Tibial nerve (tissue), 4 donors: ENCODE measurements around the gene AP1M2. TPM values are rescaled to one million over a fixed set of nuclear protein-coding genes. Genes with fewer than 3 reads are reported as not detected.
A peak's percentile ranks its signal among the peaks of the same experiment; 100 is the strongest.

Experiments used
- DNase-seq, 2 donors: peaks; one replicate each; pipeline ENCODE4 v3.0.0-alpha.2; 2019; ENCODE audit warnings: low spot score in 2 of 2
- H3K27ac ChIP-seq, 4 donors: fragments of 200-600 bp; sonication (generic) in 3 of 4; one replicate each; pipeline ENCODE4 v1.5.1; 2017 to 2019; ENCODE audit warnings: mild to moderate bottlenecking in 1 of 4
- H3K27me3 ChIP-seq, 2 donors: fragments of 200-600 bp; sonication (generic) in 1 of 2; one replicate each; pipeline versions ENCODE4 v1.5.1 to v1.6.0; 2017 to 2019
- H3K36me3 ChIP-seq, 3 donors: fragments of 200-600 bp; sonication (generic); one replicate each; pipeline ENCODE4 v1.5.1; 2018 to 2019
- H3K4me1 ChIP-seq, 4 donors: fragments of 200-600 bp; sonication (generic) in 3 of 4; one replicate each; pipeline ENCODE4 v1.5.1; 2017 to 2019
- H3K4me3 ChIP-seq, 4 donors: fragments of 200-600 bp; sonication (generic) in 3 of 4; one replicate each; pipeline ENCODE4 v1.5.1; 2017 to 2019; ENCODE audit warnings: mild to moderate bottlenecking in 1 of 4, moderate library complexity in 1 of 4
- H3K9me3 ChIP-seq, 4 donors: fragments of 200-600 bp; sonication (generic) in 3 of 4; one replicate each; pipeline ENCODE4 v1.5.1; 2017 to 2019
- EP300 ChIP-seq, 2 donors: sonication (generic); formaldehyde crosslinking; IDR thresholded peaks; one replicate each; pipeline ENCODE4 v1.6.1; 2017; ENCODE audit warnings: antibody characterized with exemption in 2 of 2, mild to moderate bottlenecking in 1 of 2
- POLR2A ChIP-seq, 2 donors: fragments of 450-650 bp; IDR thresholded peaks; one replicate each; pipeline ENCODE4 v1.6.1; 2017; ENCODE audit warnings: antibody characterized with exemption in 2 of 2, mild to moderate bottlenecking in 2 of 2, moderate library complexity in 2 of 2
- WGBS, 2 donors: methylation state at CpG; one replicate each; pipeline ENCODE4 v1.1.5; 2018; 5-methylcytosine and 5-hydroxymethylcytosine counted together
- total RNA-seq, 4 donors: library from RNA; depleted of rRNA; stranded (reverse); fragments of >200 nt; gene quantifications; one replicate each; pipeline ENCODE4 v1.1.0, GENCODE V29; 2016
- TF ChIP-seq, protein P1 (sequence below), 5 experiments: fragments of 200-600 bp in 3 of 5; fragments of 450-650 bp in 2 of 5; sonication (generic) in 3 of 5; IDR thresholded peaks; one replicate each; pipeline ENCODE4 v1.5.1; 2016 to 2019; ENCODE audit warnings: antibody characterized with exemption in 5 of 5, mild to moderate bottlenecking in 3 of 5, moderate library complexity in 2 of 5

Gene AP1M2
- total RNA-seq, 4 donors from 2014 or later, result not detected

DNA sequence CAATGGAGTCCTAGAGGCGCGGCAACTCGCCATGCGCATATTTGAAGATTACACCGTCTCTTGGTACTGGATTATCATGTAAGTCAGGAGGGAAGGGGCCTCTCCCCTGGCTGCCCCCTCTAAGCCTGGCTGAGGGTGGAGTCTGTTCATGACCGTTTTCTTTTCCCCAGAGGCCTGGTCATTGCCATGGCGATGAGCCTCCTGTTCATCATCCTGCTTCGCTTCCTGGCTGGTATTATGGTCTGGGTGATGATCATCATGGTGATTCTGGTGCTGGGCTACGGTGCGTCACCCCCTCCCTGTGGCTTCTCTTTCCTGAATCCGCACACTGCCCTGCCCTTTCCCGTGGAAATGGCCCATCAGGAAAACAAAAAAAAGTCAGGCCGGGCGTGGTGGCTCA lies 44.8 kb upstream of the AP1M2 start:
- Histone ChIP-seq H3K27ac (no peak overlapping the region), H3K4me3 (no peak overlapping the region), H3K9me3 (no peaks in the 10 kb centered on the region), H3K4me1 (peaks cover 0 to 28% (median 3%) of the 10 kb centered on the region in 4 donors), H3K36me3 (peaks cover 4 to 98% (median 34%) of the 10 kb centered on the region in 3 donors), H3K27me3 (no peaks in the 10 kb centered on the region)
- TF ChIP-seq POLR2A (IDR thresholded peaks at IDR 0.05), result no peak
- TF ChIP-seq, protein P1, sequence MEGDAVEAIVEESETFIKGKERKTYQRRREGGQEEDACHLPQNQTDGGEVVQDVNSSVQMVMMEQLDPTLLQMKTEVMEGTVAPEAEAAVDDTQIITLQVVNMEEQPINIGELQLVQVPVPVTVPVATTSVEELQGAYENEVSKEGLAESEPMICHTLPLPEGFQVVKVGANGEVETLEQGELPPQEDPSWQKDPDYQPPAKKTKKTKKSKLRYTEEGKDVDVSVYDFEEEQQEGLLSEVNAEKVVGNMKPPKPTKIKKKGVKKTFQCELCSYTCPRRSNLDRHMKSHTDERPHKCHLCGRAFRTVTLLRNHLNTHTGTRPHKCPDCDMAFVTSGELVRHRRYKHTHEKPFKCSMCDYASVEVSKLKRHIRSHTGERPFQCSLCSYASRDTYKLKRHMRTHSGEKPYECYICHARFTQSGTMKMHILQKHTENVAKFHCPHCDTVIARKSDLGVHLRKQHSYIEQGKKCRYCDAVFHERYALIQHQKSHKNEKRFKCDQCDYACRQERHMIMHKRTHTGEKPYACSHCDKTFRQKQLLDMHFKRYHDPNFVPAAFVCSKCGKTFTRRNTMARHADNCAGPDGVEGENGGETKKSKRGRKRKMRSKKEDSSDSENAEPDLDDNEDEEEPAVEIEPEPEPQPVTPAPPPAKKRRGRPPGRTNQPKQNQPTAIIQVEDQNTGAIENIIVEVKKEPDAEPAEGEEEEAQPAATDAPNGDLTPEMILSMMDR (IDR thresholded peaks at IDR 0.05), result no peak
- no peak for TF ChIP-seq EP300 (IDR thresholded peaks at IDR 0.05)
- 81 to 84% methylated on average over 13 to 14 of the region's 14 CpGs for WGBS, 2 donors
- DNase-seq, result no peak

DNA sequence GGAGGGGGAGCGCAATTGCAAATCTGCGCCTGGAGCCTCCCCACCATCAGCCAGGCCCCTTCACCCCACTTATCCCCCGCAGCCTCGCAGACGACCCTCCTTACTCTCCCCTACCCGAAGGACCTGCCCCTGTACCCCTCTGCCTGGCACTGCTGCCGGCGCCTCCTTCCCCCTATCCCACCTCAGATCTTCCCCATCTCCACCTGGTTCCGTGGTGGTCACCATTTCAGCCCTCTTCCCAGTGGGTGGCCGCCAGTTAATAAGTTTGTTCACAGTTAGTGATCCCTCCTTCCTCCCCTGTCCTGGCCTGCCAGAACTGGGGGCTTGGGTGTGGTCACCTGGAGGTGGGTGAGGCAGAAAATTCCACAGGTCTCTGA lies 38.6 kb upstream of the AP1M2 start:
- Histone ChIP-seq H3K27me3 (no peaks in the 10 kb centered on the region), H3K27ac (peak overlapping the region; percentile 92 to 97 (median 94)), H3K36me3 (peaks cover 4 to 45% (median 7%) of the 10 kb centered on the region in 3 donors), H3K9me3 (no peaks in the 10 kb centered on the region), H3K4me3 (peak overlapping the region; percentile 36 to 63 (median 58)), H3K4me1 (peaks cover 0 to 62% (median 6%) of the 10 kb centered on the region in 4 donors)
- DNase-seq, result no peak
- WGBS, 2 donors, result 15 to 22% methylated on average over 10 of the region's 10 CpGs
- TF ChIP-seq POLR2A (IDR thresholded peaks at IDR 0.05), result no peak
- TF ChIP-seq, protein P1 (IDR thresholded peaks at IDR 0.05), result no peak

DNA sequence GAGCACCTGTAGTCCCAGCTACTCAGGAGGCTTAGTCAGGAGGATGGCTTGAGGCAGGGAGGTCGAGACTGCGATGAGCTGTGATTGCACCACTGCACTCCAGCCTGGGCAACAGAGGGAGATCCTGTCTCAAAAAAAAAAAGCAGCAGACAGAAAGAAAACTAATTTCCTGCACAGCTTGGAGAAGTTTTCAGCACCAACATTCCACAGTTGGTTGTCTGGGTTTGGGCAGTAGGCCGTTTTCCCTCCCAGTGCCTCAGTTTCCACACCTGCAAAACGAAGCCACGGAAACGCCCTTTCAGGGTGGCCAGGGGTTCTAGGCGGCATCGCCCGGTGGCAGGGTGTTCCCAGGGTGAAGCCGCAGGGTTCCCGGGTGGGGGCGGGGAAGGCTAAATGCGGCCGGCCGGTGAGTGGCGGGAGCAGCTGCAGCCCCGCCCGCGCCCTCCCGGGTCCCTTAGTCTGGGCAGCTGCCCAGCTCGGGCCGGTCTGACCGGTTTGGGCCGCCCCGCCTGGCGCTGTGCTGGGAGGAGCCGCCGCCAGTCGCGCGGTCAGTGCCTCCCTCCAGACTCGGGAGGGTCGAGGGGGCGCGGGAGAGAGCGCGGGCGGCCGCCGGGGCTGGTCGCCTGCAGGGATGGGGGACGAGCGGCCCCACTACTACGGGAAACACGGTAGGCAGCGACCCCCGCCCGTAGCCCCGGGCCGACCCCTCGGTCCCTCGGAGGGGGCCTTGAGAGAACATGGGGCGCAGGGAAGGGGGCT lies 38.1 kb upstream of the AP1M2 start, which contains the start of gene SLC44A2:
Gene SLC44A2, plus strand, starts transcription at position 551 of the 759 bp plus-strand sequence. Its CDS starts 81 bp downstream, at position 632.
- DNase-seq, result peak; percentile 61 to 75
- Histone ChIP-seq H3K36me3 (peaks cover 3 to 39% (median 7%) of the 10 kb centered on the region in 3 donors), H3K9me3 (no peaks in the 10 kb centered on the region), H3K4me1 (peaks cover 0 to 68% (median 6%) of the 10 kb centered on the region in 4 donors), H3K27ac (peak within 1 kb of the TSS; percentile 92 to 97 (median 94)), H3K4me3 (peak within 1 kb of the TSS; percentile 36 to 63 (median 58)), H3K27me3 (no peaks in the 10 kb centered on the region)
- TF ChIP-seq EP300 (IDR thresholded peaks at IDR 0.05) (peak in 1 of 2 donors; percentile 94), POLR2A (IDR thresholded peaks at IDR 0.05) (peak; percentile 72 to 77)
- TF ChIP-seq, protein P1 (IDR thresholded peaks at IDR 0.05), result peak in 1 of 5 experiments; percentile 32
- 13 to 17% methylated on average over 9 to 33 of the region's 53 CpGs for WGBS, 2 donors

DNA sequence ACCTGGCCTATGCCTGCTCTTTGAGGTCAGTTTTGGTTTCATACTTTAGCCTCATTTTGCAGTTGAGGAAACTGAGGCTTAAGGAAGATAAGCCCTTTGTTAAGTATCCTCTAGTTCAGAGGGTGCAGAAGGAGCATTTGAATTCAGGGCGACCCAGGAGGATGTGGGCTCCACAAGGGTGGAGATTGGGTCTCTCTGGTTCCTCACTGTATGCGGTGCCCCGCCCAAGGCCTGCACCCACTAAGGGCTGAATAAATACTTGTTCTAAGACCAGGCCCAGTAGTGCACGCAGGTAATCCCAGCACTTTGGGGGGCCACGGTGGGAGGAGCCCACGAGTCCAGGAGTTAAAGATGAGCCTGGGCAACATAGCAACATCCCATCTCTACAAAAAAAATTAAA lies 37.5 kb upstream of the AP1M2 start:
- Histone ChIP-seq H3K9me3 (no peaks in the 10 kb centered on the region), H3K4me1 (peaks cover 0 to 74% (median 6%) of the 10 kb centered on the region in 4 donors), H3K36me3 (peaks cover 0 to 33% (median 7%) of the 10 kb centered on the region in 3 donors), H3K27ac (peak overlapping the region; percentile 92 to 97 (median 94)), H3K27me3 (no peaks in the 10 kb centered on the region), H3K4me3 (peak overlapping the region in 2 of 4 donors; percentile 36 to 62)
- TF ChIP-seq POLR2A (IDR thresholded peaks at IDR 0.05) (no peak), EP300 (IDR thresholded peaks at IDR 0.05) (no peak)
- TF ChIP-seq, protein P1 (IDR thresholded peaks at IDR 0.05), result no peak
- WGBS, 2 donors, result 72 to 81% methylated on average over 6 of the region's 6 CpGs
- DNase-seq, result no peak

DNA sequence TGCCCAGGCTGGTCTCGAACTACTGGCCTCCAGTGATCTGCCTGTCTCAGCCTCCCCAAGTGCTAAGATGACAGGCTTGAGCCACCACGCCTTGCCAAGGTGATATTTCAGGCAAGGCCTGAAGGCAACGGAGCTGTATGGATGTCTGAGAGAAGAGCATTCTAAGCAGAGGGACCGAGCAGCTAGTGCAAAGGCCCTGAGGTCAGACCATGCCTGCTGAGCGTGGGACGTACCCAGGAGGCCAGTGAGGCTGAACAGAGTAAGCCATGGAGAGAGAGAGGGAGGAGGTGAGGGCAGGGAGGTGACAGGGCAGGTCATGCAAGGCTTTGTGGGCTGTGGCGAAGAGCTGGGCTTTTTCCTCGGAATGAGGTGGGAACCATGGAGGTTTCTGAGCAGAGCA lies 34.9 kb upstream of the AP1M2 start:
- Histone ChIP-seq H3K36me3 (peaks cover 0 to 7% (median 0%) of the 10 kb centered on the region in 3 donors), H3K9me3 (no peaks in the 10 kb centered on the region), H3K4me3 (no peak overlapping the region), H3K27me3 (no peaks in the 10 kb centered on the region), H3K27ac (peak overlapping the region in 1 of 4 donors; percentile 19), H3K4me1 (peaks cover 0 to 79% (median 13%) of the 10 kb centered on the region in 4 donors)
- DNase-seq, result no peak
- WGBS, 2 donors, result 92% methylated on average over 8 of the region's 8 CpGs
- TF ChIP-seq, protein P1 (IDR thresholded peaks at IDR 0.05), result no peak
- TF ChIP-seq EP300 (IDR thresholded peaks at IDR 0.05), result no peak
- TF ChIP-seq POLR2A (IDR thresholded peaks at IDR 0.05), result no peak
